NB4 (cell line): Measurements from ENCODE around the gene ZNF469.

Experiments used
- DNase-seq: peaks from one replicate; pipeline ENCODE4 v3.0.0; 2010; ENCODE audit warnings: low read depth
- H3K4me3 ChIP-seq: one replicate; pipeline ENCODE4 v1.5.1; 2011; ENCODE audit warnings: mild to moderate bottlenecking, low read depth, low read length, moderate library complexity
- CTCF ChIP-seq: IDR thresholded peaks from one replicate; pipeline ENCODE4 v1.5.1; 2012; ENCODE audit warnings: low read depth, low read length
- MAX ChIP-seq: IDR thresholded peaks from 2 replicates; pipeline ENCODE4 v1.6.1; 2011; ENCODE audit warnings: low read depth, low read length
- MYC ChIP-seq: IDR thresholded peaks from 2 replicates; pipeline ENCODE4 v1.6.1; 2011; ENCODE audit warnings: low read depth, low read length
- POLR2A ChIP-seq: IDR thresholded peaks from 2 replicates; pipeline ENCODE4 v1.6.1; 2011; ENCODE audit warnings: mild to moderate bottlenecking; ENCODE audit not compliant: insufficient read length; ENCODE audit errors: extremely low read depth

Gene ZNF469

GRCh38 chr16:88382491-88383400 is at the start of gene ZNF469:
Gene ZNF469 (plus strand): TSS chr16:88382959. CDS start chr16:88427471, 44,512 bp downstream.
- DNase-seq, result no peak
- no peak for TF ChIP-seq POLR2A
- no peak for TF ChIP-seq CTCF
- no peak for TF ChIP-seq MYC
- no peak for TF ChIP-seq MAX
- H3K4me3 ChIP-seq, result no peak within 1 kb of the TSS

GRCh38 chr16:88333848-88334777 is 48.6 kb upstream of the ZNF469 start:
- no peak for DNase-seq
- TF ChIP-seq MAX (no peak), CTCF (no peak), POLR2A (no peak), MYC (no peak)
- H3K4me3 ChIP-seq, result no peak overlapping the region

- DNase-seq, result no peak
- no peak overlapping the region for H3K4me3 ChIP-seq
- no peak for TF ChIP-seq MAX
- no peak for TF ChIP-seq CTCF
- no peak for TF ChIP-seq MYC
- TF ChIP-seq POLR2A, result no peak
Measured at GRCh38 chr16:88334778-88335720, 47.7 kb upstream of the ZNF469 start.

GRCh38 chr16:88337021-88337420 is 45.7 kb upstream of the ZNF469 start:
- DNase-seq, result no peak
- TF ChIP-seq CTCF (no peak), MAX (no peak), MYC (no peak), POLR2A (no peak)
- no peak overlapping the region for H3K4me3 ChIP-seq

GRCh38 chr16:88337538-88337937 is 45.2 kb upstream of the ZNF469 start:
- no peak for DNase-seq
- H3K4me3 ChIP-seq, result no peak overlapping the region
- TF ChIP-seq MAX (no peak), POLR2A (no peak), MYC (no peak), CTCF (no peak)
